Neutrophil (primary cell): ENCODE results near the gene IFT43.

Source experiments
- H3K27ac ChIP-seq: fragments of 200-600 bp; sonication (generic); 2 replicates; pipeline ENCODE4 v1.5.1; 2016; ENCODE audit warnings: mild to moderate bottlenecking, moderate library complexity
- H3K27me3 ChIP-seq: fragments of 200-600 bp; sonication (generic); 2 replicates; pipeline ENCODE4 v1.6.0; 2016; ENCODE audit warnings: mild to moderate bottlenecking
- H3K36me3 ChIP-seq: fragments of 200-600 bp; sonication (generic); 2 replicates; pipeline ENCODE4 v1.5.1; 2017
- H3K4me1 ChIP-seq, 2 experiments: fragments of 200-600 bp in 1 of 2; sonication (generic) in 1 of 2; 1 replicate in 1 of 2; 2 replicates in 1 of 2; pipeline versions ENCODE4 v1.5.1 to v1.6.1; 2013 to 2016; ENCODE audit warnings: low read depth in 1 of 2, low read length in 1 of 2, mild to moderate bottlenecking in 1 of 2, moderate library complexity in 1 of 2; ENCODE audit not compliant: control insufficient read depth in 1 of 2, insufficient read depth in 1 of 2
- H3K4me3 ChIP-seq, 2 experiments: fragments of 200-600 bp in 1 of 2; sonication (generic) in 1 of 2; 1 replicate in 1 of 2; 2 replicates in 1 of 2; pipeline ENCODE4 v1.5.1; 2013 to 2016; ENCODE audit warnings: low read depth in 1 of 2, low read length in 1 of 2, mild to moderate bottlenecking in 1 of 2, moderate library complexity in 1 of 2
- H3K9me3 ChIP-seq: fragments of 200-600 bp; sonication (generic); 2 replicates; pipeline ENCODE4 v1.5.1; 2016
- TF ChIP-seq, protein P1 (sequence below): fragments of 200-600 bp; sonication (generic); IDR thresholded peaks from 2 replicates; pipeline ENCODE4 v1.5.1; 2016; ENCODE audit warnings: antibody characterized with exemption

Gene IFT43

DNA sequence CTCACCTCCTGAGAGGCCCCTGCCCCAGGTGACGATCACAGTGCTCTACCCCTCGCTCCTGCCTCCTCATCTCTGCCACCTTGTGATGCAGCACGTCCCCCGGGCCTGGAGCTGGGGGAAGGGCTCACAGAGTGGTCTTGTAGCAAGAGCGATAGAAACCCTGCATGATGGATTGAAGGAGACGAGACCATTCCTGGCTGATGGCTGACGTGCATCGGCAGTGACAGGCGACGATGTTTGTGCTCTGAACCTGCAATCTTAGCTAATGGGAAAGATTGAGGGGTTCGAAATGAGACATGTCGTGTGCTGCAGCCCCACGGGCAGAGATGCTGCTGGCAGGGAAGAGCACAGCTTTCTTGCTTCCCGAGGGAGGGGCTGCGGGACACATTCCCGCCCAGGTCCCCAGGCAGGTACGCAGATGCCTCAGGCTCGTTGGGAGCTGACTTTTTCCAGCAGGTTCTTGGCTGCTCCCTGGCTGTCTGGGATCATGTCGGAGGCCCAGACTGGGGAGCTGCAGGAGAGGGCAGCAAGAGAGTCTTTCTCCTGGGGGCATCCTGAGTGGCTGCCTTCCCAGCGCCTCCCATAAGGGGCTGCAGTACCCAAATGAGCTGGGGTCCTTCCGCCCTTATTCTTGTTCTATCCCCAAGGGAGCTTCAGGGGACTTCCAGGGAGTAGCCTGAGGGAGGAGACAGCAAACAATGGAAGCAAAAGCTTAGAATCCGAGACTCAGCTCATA is 127.5 kb downstream of the IFT43 start:
- Histone ChIP-seq H3K36me3 (no peaks in the 10 kb centered on the region), H3K27ac (no peak overlapping the region), H3K9me3 (no peaks in the 10 kb centered on the region), H3K4me1 (no peaks in the 10 kb centered on the region), H3K27me3 (peaks cover 18% of the 10 kb centered on the region), H3K4me3 (no peak overlapping the region)
- TF ChIP-seq, protein P1, sequence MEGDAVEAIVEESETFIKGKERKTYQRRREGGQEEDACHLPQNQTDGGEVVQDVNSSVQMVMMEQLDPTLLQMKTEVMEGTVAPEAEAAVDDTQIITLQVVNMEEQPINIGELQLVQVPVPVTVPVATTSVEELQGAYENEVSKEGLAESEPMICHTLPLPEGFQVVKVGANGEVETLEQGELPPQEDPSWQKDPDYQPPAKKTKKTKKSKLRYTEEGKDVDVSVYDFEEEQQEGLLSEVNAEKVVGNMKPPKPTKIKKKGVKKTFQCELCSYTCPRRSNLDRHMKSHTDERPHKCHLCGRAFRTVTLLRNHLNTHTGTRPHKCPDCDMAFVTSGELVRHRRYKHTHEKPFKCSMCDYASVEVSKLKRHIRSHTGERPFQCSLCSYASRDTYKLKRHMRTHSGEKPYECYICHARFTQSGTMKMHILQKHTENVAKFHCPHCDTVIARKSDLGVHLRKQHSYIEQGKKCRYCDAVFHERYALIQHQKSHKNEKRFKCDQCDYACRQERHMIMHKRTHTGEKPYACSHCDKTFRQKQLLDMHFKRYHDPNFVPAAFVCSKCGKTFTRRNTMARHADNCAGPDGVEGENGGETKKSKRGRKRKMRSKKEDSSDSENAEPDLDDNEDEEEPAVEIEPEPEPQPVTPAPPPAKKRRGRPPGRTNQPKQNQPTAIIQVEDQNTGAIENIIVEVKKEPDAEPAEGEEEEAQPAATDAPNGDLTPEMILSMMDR = no peak

DNA sequence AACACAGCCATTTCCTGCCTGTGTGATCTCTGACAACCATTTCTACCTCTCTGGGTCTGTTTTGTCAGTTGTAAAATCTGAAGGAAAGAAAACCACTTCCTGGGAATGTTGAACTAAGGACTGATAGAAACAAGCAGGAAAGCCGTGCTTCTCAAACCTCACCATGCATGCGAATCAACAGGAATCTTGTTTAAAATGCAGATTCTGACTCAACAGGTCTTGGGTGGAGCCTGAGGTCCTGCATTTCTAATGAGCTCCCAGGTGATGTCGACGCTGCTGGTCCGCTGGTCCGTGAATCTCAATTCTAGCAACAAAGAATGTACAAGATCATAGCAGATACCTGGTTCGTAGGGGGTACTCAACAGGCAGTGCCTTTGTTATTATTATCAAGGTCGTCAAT is 128.1 kb downstream of the IFT43 start:
- TF ChIP-seq, protein P1 = no peak
- Histone ChIP-seq H3K36me3 (no peaks in the 10 kb centered on the region), H3K27ac (no peak overlapping the region), H3K9me3 (no peaks in the 10 kb centered on the region), H3K27me3 (peaks cover 18% of the 10 kb centered on the region), H3K4me1 (no peaks in the 10 kb centered on the region), H3K4me3 (no peak overlapping the region)

DNA sequence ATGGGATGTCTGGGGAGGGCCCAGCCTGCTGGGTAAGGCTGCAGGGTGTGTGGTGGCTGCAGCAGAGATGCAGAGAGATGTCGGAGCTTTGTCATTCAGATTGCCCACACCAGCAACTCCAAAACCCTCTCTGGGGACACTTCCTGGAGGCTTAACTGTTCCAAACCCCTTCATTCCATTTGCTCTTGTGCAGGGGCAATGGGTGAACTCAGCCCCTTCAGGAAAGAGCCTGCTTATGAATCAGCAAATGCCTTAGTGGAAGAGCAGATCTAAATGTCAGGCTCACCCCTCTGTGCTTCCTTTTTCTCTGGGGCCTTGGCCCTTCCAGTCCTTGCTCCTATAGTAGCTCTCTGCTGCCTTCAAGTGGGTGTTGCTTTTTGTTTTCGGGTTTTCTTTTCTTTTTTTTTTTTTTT is 129.5 kb downstream of the IFT43 start:
- TF ChIP-seq, protein P1 = no peak
- no peak overlapping the region for H3K4me3 ChIP-seq
- no peak overlapping the region for H3K27ac ChIP-seq
- no peaks in the 10 kb centered on the region for H3K4me1 ChIP-seq
- H3K9me3 ChIP-seq = no peaks in the 10 kb centered on the region
- H3K36me3 ChIP-seq = no peaks in the 10 kb centered on the region
- H3K27me3 ChIP-seq = peaks cover 18% of the 10 kb centered on the region

DNA sequence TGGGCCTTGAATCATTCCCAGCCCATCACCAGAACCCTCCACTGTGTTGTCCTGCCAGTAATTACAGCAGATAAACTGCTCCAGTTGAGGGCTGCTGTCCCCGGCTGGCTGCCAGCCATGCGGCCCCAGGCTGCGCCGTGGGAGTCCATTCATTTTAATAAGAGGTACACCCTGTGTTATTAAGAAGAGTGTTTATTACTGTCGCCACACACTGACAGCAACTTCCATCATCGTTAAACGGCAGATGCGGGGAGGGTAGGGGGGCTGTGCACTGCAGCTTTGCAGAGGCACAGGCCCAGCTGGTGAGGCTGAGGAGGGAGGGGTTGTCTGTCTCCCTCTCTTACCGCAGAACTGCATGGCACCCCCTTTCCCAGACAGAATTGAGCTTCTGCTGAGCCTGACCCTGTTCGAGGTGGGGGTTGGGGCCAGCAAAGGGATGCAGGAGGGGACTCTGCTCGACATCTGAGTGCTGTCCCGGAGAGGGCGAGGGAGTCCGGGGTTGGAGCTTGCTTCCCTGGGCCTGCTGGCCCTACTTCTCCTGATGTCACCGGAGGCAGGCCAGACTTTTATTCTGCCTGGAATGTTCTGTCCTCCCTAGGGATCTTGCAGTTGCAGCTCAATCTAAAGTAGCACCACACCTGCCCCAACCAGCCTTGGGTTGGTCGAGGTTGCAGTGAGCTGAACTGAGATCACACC is 132.4 kb downstream of the IFT43 start:
- no peak overlapping the region for H3K27ac ChIP-seq
- peaks cover 15% of the 10 kb centered on the region for H3K27me3 ChIP-seq
- no peaks in the 10 kb centered on the region for H3K4me1 ChIP-seq
- TF ChIP-seq, protein P1 = no peak
- H3K4me3 ChIP-seq = no peak overlapping the region
- H3K36me3 ChIP-seq = no peaks in the 10 kb centered on the region
- H3K9me3 ChIP-seq = no peaks in the 10 kb centered on the region

DNA sequence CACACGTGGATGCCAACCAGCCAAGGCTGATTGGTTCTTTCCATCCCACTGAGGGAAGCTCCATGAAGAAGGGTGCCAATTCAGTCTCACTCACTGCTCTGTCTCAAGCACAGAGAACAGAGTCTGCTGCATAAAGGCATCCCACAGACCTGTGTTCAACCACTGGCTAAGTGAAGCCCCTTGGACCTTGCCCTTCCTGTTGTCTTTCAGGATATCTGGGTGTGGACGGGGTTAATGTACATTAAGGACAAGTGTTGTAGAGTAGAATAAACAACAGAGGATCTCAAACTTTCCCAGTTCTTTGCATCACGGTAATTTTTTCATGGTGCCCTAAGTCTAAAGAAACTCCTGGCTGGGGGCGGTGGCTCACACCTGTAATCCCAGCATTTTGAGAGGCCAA is 133.0 kb downstream of the IFT43 start:
- TF ChIP-seq, protein P1 = no peak
- Histone ChIP-seq H3K4me1 (no peaks in the 10 kb centered on the region), H3K27me3 (peaks cover 9% of the 10 kb centered on the region), H3K4me3 (no peak overlapping the region), H3K36me3 (no peaks in the 10 kb centered on the region), H3K27ac (no peak overlapping the region), H3K9me3 (no peaks in the 10 kb centered on the region)
